GM18499 (cell line): ENCODE measurements around the gene CREB3L2.

Experiments
- ATAC-seq: cut with Tn5 transposase; IDR thresholded peaks from one replicate; pipeline ENCODE4 v1.9.1; 2021; ENCODE audit warnings: moderate number of reproducible peaks; ENCODE audit not compliant: insufficient read depth, unreplicated experiment

Gene CREB3L2

GRCh38 chr7:137882261-137882668 is 119.6 kb downstream of the CREB3L2 start:
- peak; percentile 93 for ATAC-seq

- ATAC-seq, result peak; percentile 9
Observed at GRCh38 chr7:137881607-137882260, 120.2 kb downstream of the CREB3L2 start.

GRCh38 chr7:137880432-137880831 is 121.5 kb downstream of the CREB3L2 start:
- no peak for ATAC-seq

GRCh38 chr7:137879357-137880158 is 122.3 kb downstream of the CREB3L2 start:
- ATAC-seq, result no peak

- no peak for ATAC-seq
Observed at GRCh38 chr7:137878333-137878961, 123.4 kb downstream of the CREB3L2 start.

GRCh38 chr7:137877027-137877675 is 124.7 kb downstream of the CREB3L2 start:
- ATAC-seq, result no peak

- ATAC-seq, result no peak
Observed at GRCh38 chr7:137875746-137876145, 126.1 kb downstream of the CREB3L2 start.

- ATAC-seq, result no peak
Observed at GRCh38 chr7:137873979-137874777, 127.7 kb downstream of the CREB3L2 start.

- no peak for ATAC-seq
Observed at GRCh38 chr7:137873524-137873923, 128.4 kb downstream of the CREB3L2 start.

- no peak for ATAC-seq
Observed at GRCh38 chr7:137871170-137871915, 130.5 kb downstream of the CREB3L2 start.

GRCh38 chr7:137870684-137871083 is 131.2 kb downstream of the CREB3L2 start:
- ATAC-seq, result no peak

GRCh38 chr7:137870078-137870477 is 131.8 kb downstream of the CREB3L2 start:
- ATAC-seq, result no peak

- ATAC-seq, result no peak
Observed at GRCh38 chr7:137869260-137869659, 132.6 kb downstream of the CREB3L2 start.

- ATAC-seq, result no peak
Observed at GRCh38 chr7:137867289-137867688, 134.6 kb downstream of the CREB3L2 start.

GRCh38 chr7:137865764-137866163 is 136.1 kb downstream of the CREB3L2 start:
- no peak for ATAC-seq

- ATAC-seq, result no peak
Observed at GRCh38 chr7:137862964-137863363, 138.9 kb downstream of the CREB3L2 start.

GRCh38 chr7:137862358-137862757 is 139.5 kb downstream of the CREB3L2 start:
- ATAC-seq, result no peak

- ATAC-seq, result no peak
Observed at GRCh38 chr7:137860542-137860941, 141.3 kb downstream of the CREB3L2 start.

- ATAC-seq, result no peak
Observed at GRCh38 chr7:137853053-137853452, 148.8 kb downstream of the CREB3L2 start.
